ENCODE measurements around the gene STK32C. TPM values are rescaled to one million over a fixed set of nuclear protein-coding genes. Genes with fewer than 3 reads are reported as not detected.

Gene STK32C
- total RNA-seq, 4 donors from 2014 or later = 5.0 to 8.9 (median 8.1) TPM

GRCh38 chr10:132347931-132348267 lies 40.1 kb upstream of the STK32C start:
- no peak for TF ChIP-seq CTCF (IDR thresholded peaks at IDR 0.05)
- DNase-seq (ENCODE audit: low spot score) = no peak
- no peak for ATAC-seq (ENCODE audit: low FRiP score)

- no peak for TF ChIP-seq CTCF (IDR thresholded peaks at IDR 0.05)
- DNase-seq (ENCODE audit: low spot score) = no peak
- no peak for ATAC-seq (ENCODE audit: low FRiP score)
These were observed 39.6 kb upstream of the STK32C start for GRCh38 chr10:132347211-132347930.

- DNase-seq (ENCODE audit: low spot score) (no peak), ATAC-seq (ENCODE audit: low FRiP score) (no peak)
- TF ChIP-seq CTCF (IDR thresholded peaks at IDR 0.05) = no peak
These were observed 39.1 kb upstream of the STK32C start for GRCh38 chr10:132346806-132347205.

GRCh38 chr10:132345345-132345744 lies 37.6 kb upstream of the STK32C start:
- no peak for DNase-seq (ENCODE audit: low spot score)

GRCh38 chr10:132344386-132344785 lies 36.6 kb upstream of the STK32C start:
- no peak for ATAC-seq (ENCODE audit: low FRiP score)
- DNase-seq (ENCODE audit: low spot score) = no peak
- TF ChIP-seq CTCF (IDR thresholded peaks at IDR 0.05) = no peak

More at GRCh38 chr10:132345345-132345744, 37.6 kb upstream of the STK32C start:
- no peak for ATAC-seq (ENCODE audit: low FRiP score)
- TF ChIP-seq CTCF (IDR thresholded peaks at IDR 0.05) = no peak

GRCh38 chr10:132342553-132342952 lies 34.8 kb upstream of the STK32C start:
- no peak for DNase-seq (ENCODE audit: low spot score)
- no peak for ATAC-seq (ENCODE audit: low FRiP score)
- TF ChIP-seq CTCF (IDR thresholded peaks at IDR 0.05) = no peak

GRCh38 chr10:132341781-132342180 lies 34.0 kb upstream of the STK32C start:
- no peak for TF ChIP-seq CTCF (IDR thresholded peaks at IDR 0.05)
- ATAC-seq (ENCODE audit: low FRiP score) (no peak), DNase-seq (ENCODE audit: low spot score) (no peak)

Measured in omental fat pad (tissue), 4 donors.